CD14-positive monocyte (primary cell): ENCODE results near the gene PLA2G6. TPM values are rescaled to one million over a fixed set of nuclear protein-coding genes. Genes with fewer than 3 reads are reported as not detected.

Experiments used
- DNase-seq, 3 donors: peaks; one replicate each; pipeline ENCODE4 v3.0.0-alpha.2; 2011 to 2022
- H2AFZ ChIP-seq: 2 replicates; pipeline ENCODE4 v1.6.0; 2012; ENCODE audit warnings: mild to moderate bottlenecking, low read depth, low read length, inconsistent platforms; ENCODE audit not compliant: insufficient read depth, poor library complexity, severe bottlenecking
- H3K27ac ChIP-seq, 2 donors: 1 replicate in 1 of 2; 2 replicates in 1 of 2; pipeline ENCODE4 v1.5.1; 2012 to 2013; ENCODE audit warnings: low read length in 2 of 2, control low read depth in 1 of 2, inconsistent platforms in 1 of 2, low read depth in 1 of 2, mild to moderate bottlenecking in 1 of 2
- H3K27me3 ChIP-seq, 2 donors: one replicate each; pipeline versions ENCODE4 v1.6.0 to v1.6.1; 2011 to 2013; ENCODE audit warnings: low read length in 2 of 2; ENCODE audit not compliant: control insufficient read depth in 2 of 2, insufficient read depth in 2 of 2
- H3K36me3 ChIP-seq, 2 donors: replicated peaks in 1 of 2; 1 replicate in 1 of 2; 2 replicates in 1 of 2; pipeline versions ENCODE4 v1.5.1 to v1.6.1; 2012 to 2013; ENCODE audit warnings: low read length in 2 of 2, control low read depth in 1 of 2, inconsistent platforms in 1 of 2, mild to moderate bottlenecking in 1 of 2; ENCODE audit not compliant: insufficient read depth in 2 of 2, control insufficient read depth in 1 of 2
- H3K4me1 ChIP-seq, 2 donors: 1 replicate in 1 of 2; 2 replicates in 1 of 2; pipeline versions ENCODE4 v1.5.1 to v1.6.1; 2012 to 2013; ENCODE audit warnings: low read length in 2 of 2, control low read depth in 1 of 2, inconsistent platforms in 1 of 2, mild to moderate bottlenecking in 1 of 2, moderate library complexity in 1 of 2; ENCODE audit not compliant: insufficient read depth in 2 of 2, control insufficient read depth in 1 of 2
- H3K4me2 ChIP-seq: replicated peaks from 2 replicates; pipeline ENCODE3; 2012; ENCODE audit warnings: low read length, moderate library complexity, mild to moderate bottlenecking; ENCODE audit not compliant: poor library complexity, severe bottlenecking; ENCODE audit errors: extremely low read depth
- H3K4me3 ChIP-seq, 3 experiments: fragments of 200-600 bp in 1 of 3; sonication (generic) in 1 of 3; replicated peaks in 1 of 3; 1 replicate in 2 of 3; 2 replicates in 1 of 3; pipeline ENCODE4 v1.5.1; 2011 to 2013; ENCODE audit warnings: low read length in 3 of 3, mild to moderate bottlenecking in 3 of 3, control low read depth in 2 of 3, low read depth in 2 of 3, inconsistent platforms in 1 of 3, moderate library complexity in 1 of 3
- H3K79me2 ChIP-seq: 2 replicates; pipeline ENCODE4 v1.6.0; 2012; ENCODE audit warnings: mild to moderate bottlenecking, control low read depth, inconsistent platforms, low read length, moderate library complexity; ENCODE audit not compliant: insufficient read depth
- H3K9ac ChIP-seq: 2 replicates; pipeline ENCODE4 v1.6.0; 2017; ENCODE audit warnings: low read length, mild to moderate bottlenecking; ENCODE audit not compliant: insufficient read depth, poor library complexity, severe bottlenecking
- H3K9me3 ChIP-seq, 2 donors: replicated peaks in 1 of 2; 1 replicate in 1 of 2; 2 replicates in 1 of 2; pipeline versions ENCODE4 v1.5.1 to v1.6.1; 2012 to 2013; ENCODE audit warnings: low read length in 2 of 2, control low read depth in 1 of 2; ENCODE audit not compliant: control insufficient read depth in 1 of 2, insufficient read depth in 1 of 2
- H4K20me1 ChIP-seq: 2 replicates; pipeline ENCODE4 v1.6.0; 2012; ENCODE audit warnings: mild to moderate bottlenecking, low read length, control low read depth, moderate library complexity; ENCODE audit not compliant: insufficient read depth
- H3K27ac Mint-ChIP-seq, 7 donors: one replicate each; pipeline ENCODE4 v1.8.0; 2020; ENCODE audit warnings: mild to moderate bottlenecking in 7 of 7, mixed read lengths in 7 of 7, moderate library complexity in 6 of 7, inconsistent platforms in 2 of 7
- H3K27me3 Mint-ChIP-seq, 3 donors: one replicate each; pipeline ENCODE4 v1.8.0; 2021 to 2022; ENCODE audit warnings: low read depth in 3 of 3, mild to moderate bottlenecking in 3 of 3, mixed read lengths in 3 of 3, moderate library complexity in 3 of 3, inconsistent platforms in 1 of 3
- H3K36me3 Mint-ChIP-seq, 2 donors: one replicate each; pipeline ENCODE4 v1.8.0; 2020; ENCODE audit warnings: mixed read lengths in 2 of 2, inconsistent platforms in 1 of 2, mild to moderate bottlenecking in 1 of 2
- H3K4me1 Mint-ChIP-seq: one replicate; pipeline ENCODE4 v1.8.0; 2020; ENCODE audit warnings: mild to moderate bottlenecking, mixed read lengths
- H3K4me3 Mint-ChIP-seq, 2 donors: one replicate each; pipeline ENCODE4 v1.8.0; 2020; ENCODE audit warnings: mild to moderate bottlenecking in 2 of 2, mixed read lengths in 2 of 2, moderate library complexity in 1 of 2
- H3K9me3 Mint-ChIP-seq, 7 donors: one replicate each; pipeline ENCODE4 v1.8.0; 2020 to 2022; ENCODE audit warnings: mixed read lengths in 7 of 7, mild to moderate bottlenecking in 6 of 7, moderate library complexity in 6 of 7, inconsistent platforms in 2 of 7
- WGBS: methylation state at CpG from one replicate; pipeline ENCODE4 v1.1.5; 2013; ENCODE audit warnings: missing lambda C conversion rate; ENCODE audit not compliant: insufficient coverage; 5-methylcytosine and 5-hydroxymethylcytosine counted together
- intact Hi-C, 2 donors: fragments of 100-400 bp; cut with micrococcal nuclease; formaldehyde crosslinking; loops; one replicate each; pipeline versions ENCODE4 v1.15.0 to v1.15.1; 2023
- polyA plus RNA-seq, 3 donors: library from polyadenylated mRNA; depleted of rRNA in 1 of 3; unstranded in 2 of 3; stranded (reverse) in 1 of 3; fragments of 300-500 nt in 2 of 3; fragments of >200 nt in 1 of 3; fragmentation: Illumina TruSeq in 2 of 3; gene quantifications; 1 replicate in 2 of 3; 2 replicates in 1 of 3; pipeline ENCODE4 v1.2.3, GENCODE V29; 2012 to 2021
- TF ChIP-seq, protein P1 (sequence below): fragments of 200-600 bp; IDR thresholded peaks from one replicate; pipeline ENCODE4 v1.8.0; 2022; ENCODE audit warnings: antibody characterized with exemption, mild to moderate bottlenecking

PLA2G6 gene
- polyA plus RNA-seq, 3 donors = 0.43 to 8.3 (median 0.62) TPM

DNA sequence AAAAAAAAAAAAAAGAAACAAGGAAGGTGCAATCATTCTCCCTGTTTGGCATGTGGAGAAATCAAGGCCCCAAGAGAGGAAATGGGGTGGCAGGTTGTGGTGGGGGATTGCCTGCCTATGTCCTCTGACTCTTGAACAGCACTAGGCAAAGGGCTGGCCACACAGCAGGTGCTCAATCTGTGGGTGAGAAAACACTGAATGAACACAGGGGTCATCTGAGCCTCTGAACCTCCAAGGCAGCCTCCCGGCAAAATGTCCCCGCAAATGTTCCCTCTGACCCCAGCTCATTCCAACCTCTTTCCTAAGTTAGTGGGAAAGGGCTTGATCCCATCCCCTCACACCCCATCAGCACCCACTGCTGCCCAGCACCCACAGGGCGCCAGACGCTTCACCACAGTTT, 4.6 kb downstream of the PLA2G6 start:
- Mint-ChIP-seq H3K27me3 (peaks cover 2 to 9% (median 3%) of the 10 kb centered on the region in 3 donors), H3K4me3 (no peak overlapping the region), H3K36me3 (peaks cover 5 to 6% of the 10 kb centered on the region in 2 donors), H3K4me1 (peaks cover 53% of the 10 kb centered on the region), H3K9me3 (peaks cover 0 to 2% (median 0%) of the 10 kb centered on the region in 7 donors), H3K27ac (peak overlapping the region in 4 of 7 donors; percentile 40 to 82 (median 62))
- TF ChIP-seq, protein P1, sequence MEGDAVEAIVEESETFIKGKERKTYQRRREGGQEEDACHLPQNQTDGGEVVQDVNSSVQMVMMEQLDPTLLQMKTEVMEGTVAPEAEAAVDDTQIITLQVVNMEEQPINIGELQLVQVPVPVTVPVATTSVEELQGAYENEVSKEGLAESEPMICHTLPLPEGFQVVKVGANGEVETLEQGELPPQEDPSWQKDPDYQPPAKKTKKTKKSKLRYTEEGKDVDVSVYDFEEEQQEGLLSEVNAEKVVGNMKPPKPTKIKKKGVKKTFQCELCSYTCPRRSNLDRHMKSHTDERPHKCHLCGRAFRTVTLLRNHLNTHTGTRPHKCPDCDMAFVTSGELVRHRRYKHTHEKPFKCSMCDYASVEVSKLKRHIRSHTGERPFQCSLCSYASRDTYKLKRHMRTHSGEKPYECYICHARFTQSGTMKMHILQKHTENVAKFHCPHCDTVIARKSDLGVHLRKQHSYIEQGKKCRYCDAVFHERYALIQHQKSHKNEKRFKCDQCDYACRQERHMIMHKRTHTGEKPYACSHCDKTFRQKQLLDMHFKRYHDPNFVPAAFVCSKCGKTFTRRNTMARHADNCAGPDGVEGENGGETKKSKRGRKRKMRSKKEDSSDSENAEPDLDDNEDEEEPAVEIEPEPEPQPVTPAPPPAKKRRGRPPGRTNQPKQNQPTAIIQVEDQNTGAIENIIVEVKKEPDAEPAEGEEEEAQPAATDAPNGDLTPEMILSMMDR = no peak
- Histone ChIP-seq H3K36me3 (no peaks in the 10 kb centered on the region), H3K79me2 (no peaks in the 10 kb centered on the region), H2AFZ (no peak overlapping the region), H3K27ac (peak overlapping the region in 1 of 2 donors; percentile 75), H3K9ac (no peak overlapping the region), H3K9me3 (no peaks in the 10 kb centered on the region), H4K20me1 (no peaks in the 10 kb centered on the region), H3K4me1 (peaks cover 42 to 56% of the 10 kb centered on the region in 2 donors), H3K4me2 (no peak overlapping the region), H3K4me3 (no peak overlapping the region), H3K27me3 (no peaks in the 10 kb centered on the region)
- 100% methylated on average over 1 of the region's 4 CpGs for WGBS
- intact Hi-C loops = no loop called here
- peak in 2 of 3 donors; percentile 31 to 78 for DNase-seq

DNA sequence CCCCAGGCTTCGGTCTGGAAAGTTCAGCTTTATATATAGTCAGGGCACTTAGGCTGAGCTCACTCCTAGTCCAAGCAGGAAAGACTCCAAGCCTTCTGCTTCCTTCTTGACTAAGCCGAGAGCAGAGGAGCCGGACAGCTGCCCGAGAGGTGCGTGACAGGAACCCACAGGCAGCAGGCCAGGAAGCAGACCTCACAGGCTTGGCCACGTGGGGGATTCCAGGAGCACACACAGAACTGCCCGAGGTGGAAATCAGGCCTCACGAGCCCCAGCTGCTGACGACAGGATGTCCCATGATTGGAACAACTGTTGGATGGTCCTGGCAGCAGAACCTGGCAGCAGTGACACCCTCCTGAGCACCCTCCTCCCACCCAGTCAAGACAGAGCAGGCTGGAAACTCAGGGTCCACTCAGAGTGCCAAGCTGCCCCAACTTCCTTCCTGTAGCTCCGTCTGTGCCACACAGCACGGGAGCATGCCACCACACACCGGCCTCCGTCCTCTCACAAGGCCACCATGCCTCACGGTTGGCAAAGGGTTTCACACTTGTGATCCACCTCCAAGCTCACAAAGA, 5.4 kb downstream of the PLA2G6 start:
- peak overlapping the region; percentile 17 for H2AFZ ChIP-seq
- H3K27ac ChIP-seq = peak overlapping the region; percentile 43 to 75
- H3K9ac ChIP-seq = peak overlapping the region; percentile 17
- no peaks in the 10 kb centered on the region for H3K79me2 ChIP-seq
- peak overlapping the region; percentile 50 to 82 (median 70) for H3K27ac Mint-ChIP-seq
- H3K4me2 ChIP-seq = peak overlapping the region; percentile 17
- H3K27me3 Mint-ChIP-seq = peaks cover 2 to 9% (median 3%) of the 10 kb centered on the region in 3 donors
- H3K27me3 ChIP-seq = no peaks in the 10 kb centered on the region
- 5% methylated on average over 11 of the region's 14 CpGs for WGBS
- H3K36me3 ChIP-seq = no peaks in the 10 kb centered on the region
- H3K36me3 Mint-ChIP-seq = peaks cover 5 to 6% of the 10 kb centered on the region in 2 donors
- no peaks in the 10 kb centered on the region for H4K20me1 ChIP-seq
- peak overlapping the region in 1 of 3 experiments; percentile 16 for H3K4me3 ChIP-seq
- DNase-seq = peak; percentile 92 to 100 (median 97)
- TF ChIP-seq, protein P1 = no peak
- no peaks in the 10 kb centered on the region for H3K9me3 ChIP-seq
- H3K4me3 Mint-ChIP-seq = peak overlapping the region in 1 of 2 donors; percentile 72
- H3K4me1 ChIP-seq = peaks cover 39 to 50% of the 10 kb centered on the region in 2 donors
- H3K4me1 Mint-ChIP-seq = peaks cover 48% of the 10 kb centered on the region
- intact Hi-C loops = no loop called here
- H3K9me3 Mint-ChIP-seq = no peaks in the 10 kb centered on the region
